Amygdala (tissue), 56 donors: ENCODE data around the gene ARHGAP42.
"Not testable (repeated sequence)": the region's sequence is repeated elsewhere in the genome, so short reads cannot be mapped to it uniquely, and the experiment has no call there.

Experiments used
- DNase-seq, 56 donors: peaks; one replicate each; lab custom pipeline; 2025; lab: John Stamatoyannopoulos, UW

ARHGAP42 gene

DNA sequence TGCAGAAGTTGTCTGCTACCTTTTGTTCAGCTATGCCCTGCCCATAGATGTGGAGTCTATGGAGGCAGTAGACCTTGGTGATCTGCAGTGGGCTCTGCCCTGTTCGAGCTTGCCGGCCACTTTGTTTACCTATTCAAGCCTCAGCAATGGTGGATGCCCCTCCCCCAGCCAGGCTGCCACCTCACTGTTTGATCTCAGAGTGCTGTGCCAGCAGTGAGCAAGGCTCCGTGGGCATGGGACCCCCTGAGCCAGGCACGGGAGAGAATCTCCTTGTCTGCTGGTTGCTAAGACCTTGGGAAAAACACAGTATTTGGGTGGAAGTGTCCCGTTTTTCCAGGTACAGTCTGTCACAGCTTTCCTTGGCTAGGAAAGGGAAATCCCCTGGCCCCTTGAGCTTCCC lies 214.4 kb downstream of the ARHGAP42 start:
- DNase-seq = not testable (repeated sequence)

DNA sequence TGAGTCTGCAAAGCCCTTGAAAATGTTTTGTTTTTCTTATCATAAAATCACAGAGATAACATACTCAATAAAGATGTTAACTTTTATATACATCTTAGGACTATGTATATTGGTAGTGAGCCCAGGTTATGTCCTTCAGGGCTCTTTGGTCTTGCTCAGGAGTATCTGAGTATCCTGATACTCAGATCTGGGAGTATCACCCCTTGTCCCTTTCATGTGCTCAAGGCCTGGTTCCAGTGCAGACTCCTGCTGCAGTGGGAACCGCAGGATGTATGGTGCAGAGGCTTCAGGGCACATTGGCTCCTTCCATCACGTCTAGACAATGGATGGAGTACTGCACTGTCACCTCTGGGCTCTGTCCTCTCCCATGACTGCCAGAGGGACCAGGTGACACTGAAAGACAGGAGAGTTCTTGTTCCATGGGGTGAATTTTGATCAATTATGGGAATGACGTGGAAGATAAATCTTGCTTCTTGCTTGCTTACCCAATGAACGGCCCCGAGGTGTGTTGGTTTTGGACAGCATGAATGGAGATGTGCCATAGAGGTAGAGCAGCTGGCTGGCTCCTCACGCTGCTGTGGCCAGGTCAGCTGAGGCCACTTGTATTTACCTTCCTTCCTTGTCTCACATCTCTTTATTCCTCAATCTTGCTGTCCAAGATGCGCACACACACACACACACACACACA lies 215.5 kb downstream of the ARHGAP42 start:
- DNase-seq = no peak

- DNase-seq = no peak
Observed at GRCh38 chr11:100903284-100903683, 216.2 kb downstream of the ARHGAP42 start.

- DNase-seq = no peak
Observed at GRCh38 chr11:100905684-100906083, 218.6 kb downstream of the ARHGAP42 start.

DNA sequence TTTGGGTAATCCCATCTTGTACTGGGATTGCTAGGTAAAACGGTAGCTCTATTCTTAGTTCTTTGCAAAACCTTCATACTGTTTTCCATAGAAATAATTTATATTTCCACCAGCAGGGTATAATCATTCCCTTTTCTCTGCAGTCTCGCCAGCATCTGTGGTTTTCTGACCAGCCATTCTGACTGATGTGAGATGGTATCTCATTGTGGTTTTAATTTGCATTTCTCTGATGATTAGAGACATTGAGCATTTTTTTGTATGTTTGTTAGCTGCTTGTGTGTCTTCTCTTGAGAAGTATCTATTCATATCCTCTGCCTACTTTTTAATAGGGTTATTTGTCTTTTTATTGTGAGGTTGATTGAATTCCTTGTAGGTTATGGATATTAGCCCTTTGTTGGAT lies 221.7 kb downstream of the ARHGAP42 start:
- no peak for DNase-seq

GRCh38 chr11:100910808-100911207 lies 223.7 kb downstream of the ARHGAP42 start:
- DNase-seq = no peak

GRCh38 chr11:100914415-100915110 lies 227.5 kb downstream of the ARHGAP42 start:
- DNase-seq = no peak

DNA sequence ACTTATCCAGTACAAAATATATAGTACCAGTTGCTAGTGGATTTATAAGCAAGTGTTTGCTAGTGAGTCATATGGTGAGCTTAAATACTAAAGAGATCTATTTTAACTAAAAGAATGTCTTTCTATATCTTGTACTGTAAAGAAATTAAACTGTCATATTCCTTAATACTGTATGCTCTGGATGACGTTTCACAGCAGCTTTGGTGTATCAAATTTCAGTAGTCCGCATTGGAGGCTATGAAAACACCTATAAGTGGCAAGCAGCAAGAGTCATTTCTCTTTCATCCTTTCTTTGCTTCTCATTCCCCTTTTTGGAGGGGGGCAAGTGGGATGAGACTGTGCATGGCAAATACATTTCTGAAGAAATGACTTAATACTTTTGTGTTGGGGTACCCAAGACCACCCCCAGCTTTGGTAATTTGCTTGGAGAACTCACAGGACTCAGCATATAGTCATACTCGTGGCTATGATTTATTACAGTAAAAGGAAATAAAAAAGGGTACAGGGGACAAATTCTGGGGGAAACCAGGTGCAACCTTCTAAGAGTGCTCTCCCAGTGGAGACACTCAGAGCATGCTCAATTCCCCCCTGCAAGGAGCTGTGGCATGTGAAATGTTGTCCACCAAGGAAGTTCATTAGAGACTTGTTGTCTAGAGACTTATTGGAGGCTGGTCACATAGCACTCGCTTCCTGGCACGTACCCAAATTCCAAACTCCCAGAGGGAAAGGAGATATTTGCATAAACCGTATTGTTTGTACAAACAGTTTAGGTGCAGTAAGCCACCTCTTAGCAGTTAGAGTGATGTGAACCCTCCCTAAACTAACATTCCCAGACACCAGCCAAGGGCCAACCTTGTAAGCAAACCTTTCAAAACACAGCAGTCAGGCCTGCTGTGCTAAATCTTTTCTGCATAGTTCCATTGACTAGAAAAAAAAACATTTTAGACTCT lies 231.7 kb downstream of the ARHGAP42 start:
- peak in 6 of 56 donors; percentile 1 to 13 (median 6) for DNase-seq

- DNase-seq = no peak
Observed at GRCh38 chr11:100920593-100920992, 233.5 kb downstream of the ARHGAP42 start.

- DNase-seq = no peak
Observed at GRCh38 chr11:100922121-100922520, 235.0 kb downstream of the ARHGAP42 start.

GRCh38 chr11:100923555-100923954 lies 236.5 kb downstream of the ARHGAP42 start:
- DNase-seq = no peak

DNA sequence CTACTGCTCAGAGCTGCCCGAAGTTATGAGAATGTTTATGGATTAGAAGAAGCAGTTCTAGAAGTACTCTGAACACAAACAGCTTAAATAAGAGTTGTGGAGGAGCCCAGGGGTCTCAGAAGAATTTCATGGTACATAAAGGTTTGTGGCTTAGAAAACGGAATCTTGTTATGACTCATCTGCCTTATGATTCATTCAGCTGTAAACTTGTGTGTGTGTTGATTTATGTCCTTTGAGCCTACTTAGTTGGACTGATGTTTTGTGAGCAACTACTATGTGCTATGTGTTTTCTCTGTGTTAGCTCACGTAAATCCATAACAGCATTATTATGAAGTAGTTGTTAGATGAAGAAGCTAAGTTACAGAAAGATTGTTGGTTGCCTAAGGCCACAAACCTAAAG lies 238.8 kb downstream of the ARHGAP42 start:
- DNase-seq = no peak

DNA sequence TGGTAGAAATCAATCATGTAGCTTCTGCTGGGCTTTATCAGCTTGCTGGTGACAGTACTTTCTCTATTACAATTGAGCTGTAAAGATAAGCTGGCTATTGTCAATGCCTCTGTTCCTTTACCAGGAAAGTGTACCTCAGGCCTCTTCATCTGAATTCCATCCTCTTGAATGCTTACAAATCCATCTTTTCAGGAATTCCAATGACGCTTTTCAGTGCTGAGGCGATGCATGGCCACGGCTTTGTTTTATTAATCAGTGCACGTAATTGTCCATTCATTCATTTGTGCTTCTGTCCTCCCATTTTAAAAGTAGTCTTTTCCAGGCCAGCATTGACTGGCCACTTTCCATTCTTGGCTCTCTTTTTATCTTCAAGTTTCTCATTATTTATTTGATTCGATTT lies 240.5 kb downstream of the ARHGAP42 start:
- no peak for DNase-seq

- no peak for DNase-seq
Observed at GRCh38 chr11:100928426-100928825, 241.3 kb downstream of the ARHGAP42 start.

DNA sequence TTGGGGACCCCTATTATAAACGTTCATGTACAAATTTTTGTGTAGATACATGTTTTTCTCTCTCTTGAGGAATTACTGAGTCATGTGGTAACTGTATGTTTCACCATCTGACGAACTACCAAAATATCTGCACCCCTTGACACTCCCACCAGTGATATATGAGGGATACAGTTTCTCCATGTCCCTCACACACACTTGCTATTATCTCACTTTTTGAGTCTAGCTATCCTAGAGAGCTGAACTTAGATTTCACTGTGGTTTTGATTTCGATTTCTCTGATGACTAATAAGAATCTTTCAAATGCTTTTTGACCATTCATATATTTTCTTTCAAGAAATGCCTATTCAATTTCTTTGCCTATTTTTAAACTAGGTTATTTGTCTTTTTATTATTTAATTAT lies 242.3 kb downstream of the ARHGAP42 start:
- DNase-seq = no peak

GRCh38 chr11:100930185-100930778 lies 243.2 kb downstream of the ARHGAP42 start:
- peak in 1 of 56 donors; percentile 35 for DNase-seq

- DNase-seq = no peak
Observed at GRCh38 chr11:100932474-100933100, 245.5 kb downstream of the ARHGAP42 start.

DNA sequence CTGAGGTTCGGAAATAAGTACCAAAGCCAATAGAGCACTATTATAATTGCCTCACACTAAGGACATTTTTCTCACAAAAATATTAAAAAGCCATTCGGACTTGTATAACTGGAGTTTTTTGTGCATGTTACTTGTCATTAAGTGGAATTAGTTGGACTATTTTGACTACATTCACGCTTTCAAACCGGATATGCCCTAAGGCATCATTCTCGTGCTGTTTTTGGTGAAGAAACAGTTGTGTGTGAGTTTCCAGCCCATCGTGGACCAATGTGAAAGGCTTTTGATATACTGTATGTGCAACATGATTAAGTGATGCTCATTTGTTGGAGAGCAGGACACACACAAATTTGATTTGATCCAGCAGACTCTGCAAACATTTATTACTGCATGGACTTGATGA lies 249.7 kb downstream of the ARHGAP42 start:
- no peak for DNase-seq

DNA sequence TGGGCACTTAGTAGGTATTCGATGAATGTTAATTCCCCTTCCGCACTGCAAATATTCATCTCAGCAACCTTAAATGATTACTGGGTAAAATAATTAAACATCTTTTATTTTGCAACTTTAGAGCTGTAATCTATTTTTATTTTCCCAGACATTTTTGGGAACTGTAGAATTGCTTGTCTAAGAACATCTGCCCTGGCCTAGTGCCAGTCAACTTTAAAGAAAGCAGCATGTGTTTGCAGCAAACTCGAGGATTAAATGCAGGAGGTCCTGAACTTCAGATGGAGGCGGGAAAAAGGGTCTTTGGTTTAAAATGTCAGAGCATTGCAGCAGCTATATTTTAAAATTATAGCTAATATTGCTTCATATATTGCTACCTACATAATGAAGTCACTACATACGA lies 252.5 kb downstream of the ARHGAP42 start:
- no peak for DNase-seq

- DNase-seq = no peak
Observed at GRCh38 chr11:100940111-100940510, 253.0 kb downstream of the ARHGAP42 start.
